Thoracic aorta (tissue), 2 donors: ENCODE results near the gene SPNS1. TPM values are rescaled to one million over a fixed set of nuclear protein-coding genes. Genes with fewer than 3 reads are reported as not detected.

Experiments
- ATAC-seq: fragments of 150-250 bp; one replicate; pipeline ENCODE4 v1.8.0; 2017; ENCODE audit warnings: low read depth; ENCODE audit not compliant: insufficient number of reproducible peaks, low FRiP score
- DNase-seq: peaks from one replicate; pipeline ENCODE4 v3.0.0-alpha.2; 2020; ENCODE audit warnings: low spot score
- H3K27ac ChIP-seq, 2 donors: fragments of 200-600 bp; sonication (generic); 1 replicate in 1 of 2; 2 replicates in 1 of 2; pipeline ENCODE4 v1.5.1; 2016; ENCODE audit warnings: mild to moderate bottlenecking in 2 of 2, moderate library complexity in 2 of 2
- H3K27me3 ChIP-seq: fragments of 200-600 bp; sonication (generic); replicated peaks from 2 replicates; pipeline ENCODE4 v1.6.0; 2016; ENCODE audit warnings: mild to moderate bottlenecking; ENCODE audit not compliant: insufficient read depth
- H3K36me3 ChIP-seq: fragments of 200-600 bp; sonication (generic); one replicate; pipeline ENCODE4 v1.5.1; 2016
- H3K4me1 ChIP-seq, 2 donors: fragments of 200-600 bp; sonication (generic); 1 replicate in 1 of 2; 2 replicates in 1 of 2; pipeline versions ENCODE4 v1.5.1 to v1.6.0; 2016; ENCODE audit warnings: low read depth in 2 of 2, mild to moderate bottlenecking in 1 of 2; ENCODE audit not compliant: control insufficient read depth in 1 of 2
- H3K4me3 ChIP-seq: fragments of 200-600 bp; sonication (generic); 2 replicates; pipeline ENCODE4 v1.5.1; 2016; ENCODE audit warnings: mild to moderate bottlenecking
- H3K9me3 ChIP-seq: fragments of 200-600 bp; sonication (generic); 2 replicates; pipeline ENCODE4 v1.5.1; 2016
- CTCF ChIP-seq: fragments of 200-600 bp; sonication (generic); IDR thresholded peaks from one replicate; pipeline ENCODE4 v1.5.1; 2019; ENCODE audit warnings: antibody characterized with exemption
- total RNA-seq, 2 donors: library from RNA; depleted of rRNA; stranded (reverse); fragments of >200 nt; gene quantifications; one replicate each; pipeline versions ENCODE4 v1.1.0 to v1.2.3, GENCODE V29; 2016

Gene SPNS1
- total RNA-seq, 2 donors from 2014 or later: 21.9 to 36.6 TPM

GRCh38 chr16:28930652-28931051 lies 43.9 kb upstream of the SPNS1 start:
- Histone ChIP-seq H3K4me3 (no peak overlapping the region), H3K9me3 (no peaks in the 10 kb centered on the region), H3K27ac (no peak overlapping the region), H3K27me3 (no peaks in the 10 kb centered on the region), H3K4me1 (peaks cover 0 to 6% of the 10 kb centered on the region in 2 donors), H3K36me3 (no peaks in the 10 kb centered on the region)
- no peak for DNase-seq
- no peak for TF ChIP-seq CTCF
- ATAC-seq: no peak

GRCh38 chr16:28931801-28932225 lies 42.8 kb upstream of the SPNS1 start, which contains the start of gene CD19:
TSS of gene CD19 (plus strand) at chr16:28931971. CDS start at chr16:28932001, 30 bp downstream.
- Histone ChIP-seq H3K9me3 (no peaks in the 10 kb centered on the region), H3K27ac (no peak within 1 kb of the TSS), H3K4me1 (no peaks in the 10 kb centered on the region), H3K4me3 (no peak within 1 kb of the TSS), H3K36me3 (no peaks in the 10 kb centered on the region), H3K27me3 (no peaks in the 10 kb centered on the region)
- no peak for DNase-seq
- TF ChIP-seq CTCF: no peak
- no peak for ATAC-seq

GRCh38 chr16:28932339-28933141 lies 42.0 kb upstream of the SPNS1 start:
- Histone ChIP-seq H3K4me1 (no peaks in the 10 kb centered on the region), H3K27me3 (no peaks in the 10 kb centered on the region), H3K27ac (no peak overlapping the region), H3K4me3 (no peak overlapping the region), H3K9me3 (no peaks in the 10 kb centered on the region), H3K36me3 (no peaks in the 10 kb centered on the region)
- no peak for TF ChIP-seq CTCF
- ATAC-seq (no peak), DNase-seq (no peak)

GRCh38 chr16:28933171-28933570 lies 41.4 kb upstream of the SPNS1 start:
- no peaks in the 10 kb centered on the region for H3K36me3 ChIP-seq
- DNase-seq (no peak), ATAC-seq (no peak)
- no peak for TF ChIP-seq CTCF
- H3K27me3 ChIP-seq: no peaks in the 10 kb centered on the region
- no peak overlapping the region for H3K4me3 ChIP-seq
- H3K4me1 ChIP-seq: no peaks in the 10 kb centered on the region
- H3K27ac ChIP-seq: no peak overlapping the region
- no peaks in the 10 kb centered on the region for H3K9me3 ChIP-seq

GRCh38 chr16:28935346-28935745 lies 39.2 kb upstream of the SPNS1 start:
- ATAC-seq: no peak
- H3K27ac ChIP-seq: no peak overlapping the region

More at GRCh38 chr16:28935346-28935745, 39.2 kb upstream of the SPNS1 start:
- Histone ChIP-seq H3K27me3 (no peaks in the 10 kb centered on the region), H3K4me3 (no peak overlapping the region), H3K36me3 (no peaks in the 10 kb centered on the region), H3K4me1 (no peaks in the 10 kb centered on the region), H3K9me3 (no peaks in the 10 kb centered on the region)
- no peak for TF ChIP-seq CTCF
- DNase-seq: no peak
